ENCODE measurements around the gene IL20.

DNA sequence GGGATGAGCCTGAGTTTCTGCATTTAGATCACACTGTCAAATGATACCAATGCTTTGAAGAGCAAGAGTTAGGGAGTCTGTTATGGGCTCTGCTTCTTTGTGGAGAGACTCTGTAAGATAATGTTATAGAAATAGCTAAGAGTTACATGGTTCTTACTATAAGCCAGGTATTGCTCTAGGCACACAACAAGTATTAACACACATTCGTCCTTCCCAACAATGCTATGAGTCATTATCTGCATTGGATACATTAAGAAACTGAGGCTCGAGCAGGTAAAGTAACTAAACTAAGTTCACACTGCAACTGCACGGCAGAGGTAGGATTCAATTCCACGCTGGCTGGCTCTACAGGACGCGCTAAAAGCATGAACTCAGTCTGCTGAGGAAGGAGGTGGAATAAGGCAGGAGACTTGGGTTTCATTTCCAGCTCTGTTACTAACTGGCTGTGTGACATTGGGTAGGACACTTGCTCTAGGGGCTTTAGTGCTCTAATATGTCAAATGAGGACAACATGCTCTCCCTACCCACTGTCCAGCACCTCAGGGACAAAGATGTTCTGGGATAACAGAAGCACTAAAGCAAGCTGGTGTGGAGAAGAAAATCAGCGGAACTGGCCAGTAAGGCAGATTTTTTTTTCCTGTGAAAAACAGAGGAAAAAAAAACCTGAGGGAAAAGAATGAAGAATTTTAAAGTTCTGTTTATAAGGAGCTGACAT is 23.7 kb upstream of the IL20 start:
- no peak for TF ChIP-seq CTCF (IDR thresholded peaks at IDR 0.05)
- TF ChIP-seq POLR2A (IDR thresholded peaks at IDR 0.05) = no peak
